ENCODE results near the gene TNFRSF13B. TPM values are rescaled to one million over a fixed set of nuclear protein-coding genes. Genes with fewer than 3 reads are reported as not detected.
A peak's percentile ranks its signal among the peaks of the same experiment; 100 is the strongest.

The TNFRSF13B gene
- total and polyA plus RNA-seq, 10 of the 15 experiments (the other 5 are each of a cell fraction or from before 2014, with no cell fraction given): 15.5 to 231 (median 119) TPM

- Histone ChIP-seq H3K79me2 (ENCODE audit: control insufficient read depth, insufficient read depth, low read length) (peaks cover 91% of the 10 kb centered on the region), H3K27me3 (replicated peaks in 1 of 2; ENCODE audit: control insufficient read depth in 2 of 2, insufficient read depth in 2 of 2, low read length in 1 of 2) (no peaks in the 10 kb centered on the region), H3K36me3 (ENCODE audit: control insufficient read depth in 2 of 2, insufficient read depth in 2 of 2, low read length in 1 of 2) (peaks cover 33 to 61% of the 10 kb centered on the region in 2 experiments), H4K20me1 (ENCODE audit: control insufficient read depth, insufficient read depth) (no peaks in the 10 kb centered on the region), H3K4me2 (ENCODE audit: control insufficient read depth, insufficient read depth) (peak overlapping the region; percentile 23; the same call in 1 of the 2 replicates), H3K9ac (ENCODE audit: control insufficient read depth, insufficient read depth, low read length) (0 out of 2 replicates have a peak overlapping the region, but pooled peaks have one; percentile 28), H3K4me1 (ENCODE audit: control insufficient read depth, insufficient read depth, low read length) (peaks cover 38% of the 10 kb centered on the region), H2AFZ (ENCODE audit: control insufficient read depth, low read depth, low read length) (no peak overlapping the region), H3K9me3 (replicated peaks; ENCODE audit: control insufficient read depth, insufficient read depth, low read length) (peaks cover 40% of the 10 kb centered on the region), H3K27ac (ENCODE audit: control insufficient read depth, insufficient read depth) (peak overlapping the region; percentile 64), H3K4me3 (no peak overlapping the region)
- no TSS peak for BruUV-seq (replicated peaks)
- WGBS (ENCODE audit: insufficient coverage, insufficient replicate concordance, low lambda C conversion rate, missing lambda C conversion rate): 45% methylated on average over 3 of the region's 3 CpGs
- ChIA-PET CTCF (no interaction called here), SMC1A (ENCODE audit: uncharacterized antibody, unreplicated experiment) (interaction anchor here (0.8 to 1.4 kb wide), 6 partner anchors 11 to 36 kb away, joined by 3 to 7 read pairs (median 3); no protein-coding TSS in a partner anchor), POLR2A (interaction anchor here (1.0 kb wide), 1 partner anchor 33 kb away, joined by 3 read pairs; no protein-coding TSS in a partner anchor), RAD21 (ENCODE audit: unreplicated experiment) (interaction anchor here (30.7 kb wide), 1 partner anchor 30 kb away, joined by 913 read pairs; no protein-coding TSS in a partner anchor)
- FAIRE-seq: no peak
- in situ Hi-C loops (cut with MboI) (no loop called here), intact Hi-C loops (cut with micrococcal nuclease; ENCODE audit: unreplicated experiment) (no loop called here)
- no peak for DNase-seq (ENCODE audit: low read depth, low spot score)
- TF ChIP-seq CREM (IDR thresholded peaks at IDR 0.05; ENCODE audit: low read depth): no peak
- peak; percentile 51; the same call in 1 of the 2 replicates for TF ChIP-seq CREB1 (IDR thresholded peaks at IDR 0.05; ENCODE audit: low read depth)
- no peak for ATAC-seq
Measured at GRCh38 chr17:16954521-16954920, 17.4 kb downstream of the TNFRSF13B start.

DNA sequence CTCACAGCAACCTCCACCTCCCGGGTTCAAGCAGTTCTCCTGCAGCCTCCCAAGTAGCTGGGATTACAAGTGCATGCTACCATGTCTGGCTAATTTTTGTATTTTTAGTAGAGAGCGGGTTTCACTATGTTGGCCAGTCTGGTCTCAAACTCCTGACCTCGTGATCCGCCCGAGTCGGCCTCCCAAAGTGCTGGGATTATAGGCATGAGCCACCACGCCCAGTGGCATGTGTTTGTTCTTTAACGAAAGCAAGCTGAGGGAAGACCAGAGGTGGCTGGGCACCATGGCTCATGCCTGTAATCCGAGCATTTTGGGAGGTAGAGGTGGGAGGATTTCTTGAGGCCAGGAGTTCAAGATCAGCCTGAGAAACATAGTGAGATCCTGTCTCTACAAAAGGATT is 18.1 kb downstream of the TNFRSF13B start:
- no TSS peak for BruUV-seq (replicated peaks)
- POLR2A ChIA-PET: interaction anchor here (1.0 kb wide), 2 partner anchors 8 to 34 kb away, joined by 3 to 4 read pairs; no protein-coding TSS in a partner anchor
- peaks cover 38% of the 10 kb centered on the region for H3K4me1 ChIP-seq (ENCODE audit: control insufficient read depth, insufficient read depth, low read length)
- H3K4me2 ChIP-seq (ENCODE audit: control insufficient read depth, insufficient read depth): no peak overlapping the region
- H3K27ac ChIP-seq (ENCODE audit: control insufficient read depth, insufficient read depth): peak overlapping the region; percentile 64; the same call in 1 of the 2 replicates
- CTCF ChIA-PET: no interaction called here
- FAIRE-seq (no peak), ATAC-seq (no peak), DNase-seq (ENCODE audit: low read depth, low spot score) (no peak)
- no peak overlapping the region for H3K4me3 ChIP-seq
- H3K27me3 ChIP-seq (replicated peaks in 1 of 2; ENCODE audit: control insufficient read depth in 2 of 2, insufficient read depth in 2 of 2, low read length in 1 of 2): no peaks in the 10 kb centered on the region
- peaks cover 33 to 67% of the 10 kb centered on the region in 2 experiments for H3K36me3 ChIP-seq (ENCODE audit: control insufficient read depth in 2 of 2, insufficient read depth in 2 of 2, low read length in 1 of 2)
- no peak overlapping the region for H3K9ac ChIP-seq (ENCODE audit: control insufficient read depth, insufficient read depth, low read length)
- RAD21 ChIA-PET (ENCODE audit: unreplicated experiment): interaction anchor here (30.7 kb wide), 1 partner anchor 31 kb away, joined by 913 read pairs; no protein-coding TSS in a partner anchor
- H3K9me3 ChIP-seq (replicated peaks; ENCODE audit: control insufficient read depth, insufficient read depth, low read length): peaks cover 46% of the 10 kb centered on the region
- TF ChIP-seq, protein P1, sequence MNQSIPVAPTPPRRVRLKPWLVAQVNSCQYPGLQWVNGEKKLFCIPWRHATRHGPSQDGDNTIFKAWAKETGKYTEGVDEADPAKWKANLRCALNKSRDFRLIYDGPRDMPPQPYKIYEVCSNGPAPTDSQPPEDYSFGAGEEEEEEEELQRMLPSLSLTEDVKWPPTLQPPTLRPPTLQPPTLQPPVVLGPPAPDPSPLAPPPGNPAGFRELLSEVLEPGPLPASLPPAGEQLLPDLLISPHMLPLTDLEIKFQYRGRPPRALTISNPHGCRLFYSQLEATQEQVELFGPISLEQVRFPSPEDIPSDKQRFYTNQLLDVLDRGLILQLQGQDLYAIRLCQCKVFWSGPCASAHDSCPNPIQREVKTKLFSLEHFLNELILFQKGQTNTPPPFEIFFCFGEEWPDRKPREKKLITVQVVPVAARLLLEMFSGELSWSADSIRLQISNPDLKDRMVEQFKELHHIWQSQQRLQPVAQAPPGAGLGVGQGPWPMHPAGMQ (IDR thresholded peaks at IDR 0.05; ENCODE audit: borderline replicate concordance): no peak
- TF ChIP-seq FOXK2 (IDR thresholded peaks at IDR 0.05) (no peak), NFYA (IDR thresholded peaks at IDR 0.05; ENCODE audit: borderline replicate concordance, low read depth, low read length) (no peak)
- intact Hi-C loops (cut with micrococcal nuclease; ENCODE audit: unreplicated experiment): no loop called here
- WGBS (ENCODE audit: insufficient coverage, insufficient replicate concordance, low lambda C conversion rate, missing lambda C conversion rate): 87% methylated on average over 9 of the region's 9 CpGs
- in situ Hi-C loops (cut with MboI): no loop called here
- H2AFZ ChIP-seq (ENCODE audit: control insufficient read depth, low read depth, low read length): no peak overlapping the region
- peaks cover 89% of the 10 kb centered on the region for H3K79me2 ChIP-seq (ENCODE audit: control insufficient read depth, insufficient read depth, low read length)
- SMC1A ChIA-PET (ENCODE audit: uncharacterized antibody, unreplicated experiment): interaction anchor here (0.8 to 1.1 kb wide), 5 partner anchors 11 to 37 kb away, joined by 3 to 4 read pairs (median 3); no protein-coding TSS in a partner anchor
- H4K20me1 ChIP-seq (ENCODE audit: control insufficient read depth, insufficient read depth): no peaks in the 10 kb centered on the region
